Activated CD4-positive, alpha-beta T cell treated with anti-CD3 and anti-CD28 coated beads, Interleukin-2, amount 10 ng/mL, durations not matched to agents 7 days and 5 days (primary cell): ENCODE results near the gene CHRNA9. TPM values are rescaled to one million over a fixed set of nuclear protein-coding genes. Genes with fewer than 3 reads are reported as not detected.

ENCODE experiments used
- CTCF ChIA-PET: fragments of 350-600 bp; sonication (Branson Sonifier 250); formaldehyde crosslinking; loops from one replicate; lab custom pipeline; 2021; ENCODE audit warnings: antibody characterized with exemption; lab: Charles Lee
- POLR2A ChIA-PET: fragments of 350-600 bp; sonication (Branson Sonifier 250); formaldehyde crosslinking; loops from one replicate; lab custom pipeline; 2021; ENCODE audit warnings: antibody characterized with exemption; lab: Charles Lee
- DNase-seq: peaks from one replicate; pipeline ENCODE4 v3.0.0-alpha.2; 2020
- H3K27ac Mint-ChIP-seq: one replicate; pipeline ENCODE4 v1.8.0; 2021; ENCODE audit warnings: mild to moderate bottlenecking, moderate library complexity, mixed read lengths
- H3K27me3 Mint-ChIP-seq: one replicate; pipeline ENCODE4 v1.8.0; 2021; ENCODE audit warnings: mixed read lengths
- H3K36me3 Mint-ChIP-seq: one replicate; pipeline ENCODE4 v1.8.0; 2021; ENCODE audit warnings: low read depth, mixed read lengths
- H3K4me1 Mint-ChIP-seq: one replicate; pipeline ENCODE4 v1.8.0; 2021; ENCODE audit warnings: mixed read lengths
- H3K4me3 Mint-ChIP-seq: one replicate; pipeline ENCODE4 v1.8.0; 2021; ENCODE audit warnings: mild to moderate bottlenecking, moderate library complexity, mixed read lengths
- H3K9me3 Mint-ChIP-seq: one replicate; pipeline ENCODE4 v1.8.0; 2021; ENCODE audit warnings: mixed read lengths
- total RNA-seq, 2 experiments: library from RNA; stranded (reverse); gene quantifications; one replicate each; pipeline ENCODE4 v1.2.3, GENCODE V29; 2021

Gene CHRNA9
- total RNA-seq, 2 experiments from 2014 or later, result not detected

- CTCF ChIA-PET, result interaction anchor here (0.6 to 0.7 kb wide), 2 partner anchors 47 to 94 kb away, joined by 3 read pairs; no protein-coding TSS in a partner anchor
- Mint-ChIP-seq H3K4me3 (no peak overlapping the region), H3K4me1 (no peaks in the 10 kb centered on the region), H3K27ac (no peak overlapping the region), H3K36me3 (peaks cover 5% of the 10 kb centered on the region), H3K27me3 (no peaks in the 10 kb centered on the region), H3K9me3 (peaks cover 5% of the 10 kb centered on the region)
- no peak for DNase-seq
- POLR2A ChIA-PET, result no interaction called here
Measured at GRCh38 chr4:40401096-40401495, 66.0 kb downstream of the CHRNA9 start.

- H3K27ac Mint-ChIP-seq, result no peak overlapping the region
- no peaks in the 10 kb centered on the region for H3K4me1 Mint-ChIP-seq
- DNase-seq, result no peak
- ChIA-PET POLR2A (no interaction called here), CTCF (interaction anchor here (0.6 kb wide), 1 partner anchor 94 kb away, joined by 3 read pairs; no protein-coding TSS in a partner anchor)
- H3K27me3 Mint-ChIP-seq, result no peaks in the 10 kb centered on the region
- no peak overlapping the region for H3K4me3 Mint-ChIP-seq
- peaks cover 9% of the 10 kb centered on the region for H3K36me3 Mint-ChIP-seq
- H3K9me3 Mint-ChIP-seq, result peaks cover 9% of the 10 kb centered on the region
Measured at GRCh38 chr4:40401631-40402030, 66.5 kb downstream of the CHRNA9 start.

GRCh38 chr4:40402556-40402955 is 67.4 kb downstream of the CHRNA9 start:
- Mint-ChIP-seq H3K4me3 (no peak overlapping the region), H3K27me3 (no peaks in the 10 kb centered on the region), H3K36me3 (peaks cover 14% of the 10 kb centered on the region), H3K4me1 (no peaks in the 10 kb centered on the region), H3K27ac (no peak overlapping the region), H3K9me3 (peaks cover 15% of the 10 kb centered on the region)
- ChIA-PET CTCF (interaction anchor here (1.9 kb wide), 1 partner anchor 58 kb away, joined by 5 read pairs; no protein-coding TSS in a partner anchor), POLR2A (no interaction called here)
- no peak for DNase-seq

GRCh38 chr4:40403081-40403480 is 67.9 kb downstream of the CHRNA9 start:
- peaks cover 18% of the 10 kb centered on the region for H3K9me3 Mint-ChIP-seq
- DNase-seq, result no peak
- CTCF ChIA-PET, result interaction anchor here (1.9 kb wide), 1 partner anchor 57 kb away, joined by 5 read pairs; no protein-coding TSS in a partner anchor
- H3K4me1 Mint-ChIP-seq, result no peaks in the 10 kb centered on the region
- H3K36me3 Mint-ChIP-seq, result peaks cover 17% of the 10 kb centered on the region
- H3K27ac Mint-ChIP-seq, result no peak overlapping the region
- POLR2A ChIA-PET, result no interaction called here
- no peak overlapping the region for H3K4me3 Mint-ChIP-seq
- H3K27me3 Mint-ChIP-seq, result no peaks in the 10 kb centered on the region

Other genes with a start within 250 kb of the CHRNA9 start
- gene RHOH, start 138.3 kb upstream of the CHRNA9 start, total RNA-seq, result 100 to 1,000 TPM; 134 to 137 TPM